ENCODE results near the gene MYH9. TPM values are rescaled to one million over a fixed set of nuclear protein-coding genes. Genes with fewer than 3 reads are reported as not detected.
"Not testable (repeated sequence)": the region's sequence is repeated elsewhere in the genome, so short reads cannot be mapped to it uniquely, and the experiment has no call there.

The MYH9 gene
- total and polyA plus RNA-seq, 2 donors (not counting 1 experiment from before 2014, with no cell fraction given), result 108 to 554 TPM

DNA sequence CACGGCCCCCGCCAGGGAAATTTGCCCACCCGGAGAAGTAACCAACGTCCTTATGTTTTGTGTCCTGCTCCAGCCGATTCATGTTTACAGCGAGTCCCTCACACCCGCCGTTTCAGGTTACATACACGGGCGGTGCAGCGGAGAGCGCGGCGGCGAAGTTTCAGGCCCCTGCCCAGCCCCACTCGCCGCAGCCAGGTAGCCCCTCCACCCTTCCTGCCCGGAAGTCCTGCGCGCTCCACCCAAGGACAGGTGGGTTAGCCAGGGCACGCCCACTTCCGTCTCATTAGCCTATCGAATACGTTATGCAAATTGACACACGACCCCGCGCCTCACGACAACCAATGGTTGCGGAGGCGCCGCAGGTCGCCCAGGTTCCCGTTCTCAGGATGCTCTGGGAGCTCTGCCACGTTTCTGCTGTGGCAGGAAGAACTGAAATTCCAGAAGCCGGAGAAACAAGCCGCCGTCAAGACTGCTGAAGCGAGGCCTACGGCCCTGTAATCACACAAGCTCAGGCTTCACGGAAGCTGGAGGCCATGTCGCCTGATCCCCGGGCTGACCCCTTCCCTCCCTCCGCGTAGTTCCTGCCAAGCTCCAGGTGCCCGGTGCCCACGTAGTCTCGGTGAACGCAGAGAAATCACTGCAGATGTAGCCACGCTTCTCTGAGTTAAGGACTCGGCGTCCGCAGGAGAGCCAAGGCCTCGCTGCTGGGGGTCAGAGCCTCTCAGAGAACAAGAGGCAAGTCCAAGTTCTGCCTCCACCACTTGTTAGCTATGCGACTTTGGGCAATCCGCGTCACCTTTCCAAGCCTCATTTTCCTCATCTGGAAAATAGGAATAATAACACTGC lies 22.4 kb upstream of the MYH9 start:
- Mint-ChIP-seq H3K27ac (peak overlapping the region; percentile 92), H3K27me3 (no peaks in the 10 kb centered on the region), H3K9me3 (ENCODE audit: insufficient read depth) (no peaks in the 10 kb centered on the region), H3K4me1 (peaks cover 59% of the 10 kb centered on the region), H3K4me3 (peak overlapping the region; percentile 87)
- Histone ChIP-seq H3K4me1 (ENCODE audit: control insufficient read depth in 2 of 2, insufficient read depth in 2 of 2, low read length in 2 of 2) (peaks cover 54 to 70% of the 10 kb centered on the region in 2 donors), H3K36me3 (replicated peaks in 1 of 2; ENCODE audit: control extremely low read depth in 1 of 2, control insufficient read depth in 1 of 2, extremely low read depth in 1 of 2, insufficient read depth in 2 of 2, low read length in 1 of 2) (no peaks in the 10 kb centered on the region), H2AFZ (ENCODE audit: insufficient read depth, low read depth, low read length, poor library complexity, severe bottlenecking) (peak overlapping the region; percentile 76), H3K27ac (ENCODE audit: low read length in 2 of 2) (peak overlapping the region; percentile 79 to 82), H4K20me1 (ENCODE audit: control insufficient read depth, insufficient read depth, low read length, poor library complexity, severe bottlenecking) (no peaks in the 10 kb centered on the region), H3K27me3 (replicated peaks in 1 of 4; ENCODE audit: control extremely low read depth in 1 of 4, control insufficient read depth in 3 of 4, insufficient read depth in 4 of 4, low read length in 3 of 4) (no peaks in the 10 kb centered on the region), H3K79me2 (ENCODE audit: control insufficient read depth, insufficient read depth, low read length) (peaks cover 16% of the 10 kb centered on the region), H3K9me3 (ENCODE audit: control extremely low read depth in 1 of 3, control insufficient read depth in 2 of 3, insufficient read depth in 1 of 3, low read length in 2 of 3) (peaks cover 0 to 13% (median 0%) of the 10 kb centered on the region in 3 donors), H3K9ac (ENCODE audit: low read length) (peak overlapping the region; percentile 39), H3K4me3 (ENCODE audit: control extremely low read depth in 1 of 5, extremely low read depth in 1 of 5, insufficient read depth in 1 of 5, low read depth in 2 of 5, low read length in 4 of 5) (peak overlapping the region in 4 of 5 experiments; percentile 27 to 47 (median 38)), H3K4me2 (replicated peaks; ENCODE audit: low read depth, low read length, poor library complexity, severe bottlenecking) (peak overlapping the region; percentile 73)
- ATAC-seq (ENCODE audit: low read depth) (peak; percentile 63), DNase-seq (peak; percentile 84)
- 23% methylated on average over 56 of the region's 56 CpGs for WGBS (ENCODE audit: insufficient coverage)
- ChIA-PET CTCF (interaction anchor here (0.6 to 2.1 kb wide), 3 partner anchors 10 to 60 kb away, joined by 3 to 7 read pairs (median 4); no protein-coding TSS in a partner anchor), POLR2A (interaction anchor here (1.1 to 1.4 kb wide), 4 partner anchors 13 to 72 kb away, joined by 4 to 6 read pairs (median 5); partner anchors contain the start of gene TXN2)
- intact Hi-C loops (cut with micrococcal nuclease), result loop anchor here (1.0 kb wide), 1 partner anchor 41 kb away; no protein-coding TSS in a partner anchor
- no peak for TF ChIP-seq EZH2 (IDR thresholded peaks at IDR 0.05; ENCODE audit: borderline replicate concordance, insufficient read depth, low read depth, low read length, poor library complexity, severe bottlenecking)
- TF ChIP-seq CTCF (IDR thresholded peaks at IDR 0.05), result no peak

DNA sequence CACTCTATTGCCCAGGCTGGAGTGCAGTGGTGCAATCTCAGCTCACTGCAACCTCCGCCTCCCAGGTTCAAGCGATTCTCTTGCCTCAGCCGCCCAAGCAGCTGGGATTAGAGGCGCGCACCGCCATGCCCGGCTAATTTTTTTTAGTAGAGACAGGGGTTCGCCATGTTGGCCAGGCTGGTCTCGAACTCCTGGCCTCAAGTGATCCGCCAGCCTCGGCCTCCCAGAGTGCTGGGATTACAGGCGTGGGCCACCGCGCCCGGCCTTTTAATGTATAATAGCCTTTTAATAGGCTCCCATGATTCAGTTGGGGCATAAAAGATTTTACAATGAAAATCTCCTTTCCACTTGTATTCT lies 21.8 kb upstream of the MYH9 start:
- H3K9ac ChIP-seq (ENCODE audit: low read length), result peak overlapping the region; percentile 39
- H2AFZ ChIP-seq (ENCODE audit: insufficient read depth, low read depth, low read length, poor library complexity, severe bottlenecking), result peak overlapping the region; percentile 76
- peak overlapping the region; percentile 73 for H3K4me2 ChIP-seq (replicated peaks; ENCODE audit: low read depth, low read length, poor library complexity, severe bottlenecking)
- ChIA-PET CTCF (interaction anchor here (0.6 to 2.1 kb wide), 4 partner anchors 11 to 61 kb away, joined by 3 to 7 read pairs (median 4); no protein-coding TSS in a partner anchor), POLR2A (interaction anchor here (0.6 to 1.4 kb wide), 3 partner anchors 17 to 73 kb away, joined by 3 to 6 read pairs (median 4); partner anchors contain the start of gene TXN2)
- peaks cover 0 to 13% (median 0%) of the 10 kb centered on the region in 3 donors for H3K9me3 ChIP-seq (ENCODE audit: control extremely low read depth in 1 of 3, control insufficient read depth in 2 of 3, insufficient read depth in 1 of 3, low read length in 2 of 3)
- H3K79me2 ChIP-seq (ENCODE audit: control insufficient read depth, insufficient read depth, low read length), result peaks cover 16% of the 10 kb centered on the region
- WGBS (ENCODE audit: insufficient coverage), result 94% methylated on average over 15 of the region's 15 CpGs
- DNase-seq; intact Hi-C loops (cut with micrococcal nuclease); H3K27me3 Mint-ChIP-seq; H3K36me3 ChIP-seq (replicated peaks in 1 of 2; ENCODE audit: control extremely low read depth in 1 of 2, control insufficient read depth in 1 of 2, extremely low read depth in 1 of 2, insufficient read depth in 2 of 2, low read length in 1 of 2); ATAC-seq (ENCODE audit: low read depth); H4K20me1 ChIP-seq (ENCODE audit: control insufficient read depth, insufficient read depth, low read length, poor library complexity, severe bottlenecking); H3K27me3 ChIP-seq (replicated peaks in 1 of 4; ENCODE audit: control extremely low read depth in 1 of 4, control insufficient read depth in 3 of 4, insufficient read depth in 4 of 4, low read length in 3 of 4); H3K9me3 Mint-ChIP-seq (ENCODE audit: insufficient read depth): not testable (repeated sequence)
- peaks cover 57 to 70% of the 10 kb centered on the region in 2 donors for H3K4me1 ChIP-seq (ENCODE audit: control insufficient read depth in 2 of 2, insufficient read depth in 2 of 2, low read length in 2 of 2)
- H3K27ac ChIP-seq (ENCODE audit: low read length in 2 of 2), result peak overlapping the region; percentile 79 to 82
- peak overlapping the region in 4 of 5 experiments; percentile 27 to 47 (median 38) for H3K4me3 ChIP-seq (ENCODE audit: control extremely low read depth in 1 of 5, extremely low read depth in 1 of 5, insufficient read depth in 1 of 5, low read depth in 2 of 5, low read length in 4 of 5)
- H3K4me1 Mint-ChIP-seq, result peaks cover 65% of the 10 kb centered on the region
- H3K4me3 Mint-ChIP-seq, result peak overlapping the region; percentile 87
- peak overlapping the region; percentile 92 for H3K27ac Mint-ChIP-seq
